ENCODE measurements around the gene TBL1X.

TBL1X gene

GRCh38 chrX:9676738-9677097 lies 211.9 kb downstream of the TBL1X start:
- DNase-seq = no peak

- DNase-seq = no peak
These were observed 212.4 kb downstream of the TBL1X start for GRCh38 chrX:9677098-9677739.

GRCh38 chrX:9678215-9678965 lies 213.5 kb downstream of the TBL1X start:
- no peak for DNase-seq

GRCh38 chrX:9681011-9681410 lies 216.2 kb downstream of the TBL1X start:
- no peak for DNase-seq

GRCh38 chrX:9681422-9681821 lies 216.6 kb downstream of the TBL1X start:
- peak; percentile 4 for DNase-seq

- no peak for DNase-seq
These were observed 217.6 kb downstream of the TBL1X start for GRCh38 chrX:9682456-9682855.

- no peak for DNase-seq
These were observed 218.0 kb downstream of the TBL1X start for GRCh38 chrX:9682861-9683260.

- no peak for DNase-seq
These were observed 218.5 kb downstream of the TBL1X start for GRCh38 chrX:9683350-9683749.

- DNase-seq = no peak
These were observed 223.0 kb downstream of the TBL1X start for GRCh38 chrX:9687899-9688298.

GRCh38 chrX:9688833-9689232 lies 224.0 kb downstream of the TBL1X start:
- no peak for DNase-seq

- no peak for DNase-seq
These were observed 225.2 kb downstream of the TBL1X start for GRCh38 chrX:9690046-9690445.

GRCh38 chrX:9693307-9694001 lies 228.6 kb downstream of the TBL1X start:
- no peak for DNase-seq

- no peak for DNase-seq
These were observed 233.7 kb downstream of the TBL1X start for GRCh38 chrX:9698576-9698975.

GRCh38 chrX:9700555-9700954 lies 235.7 kb downstream of the TBL1X start:
- DNase-seq = no peak

- DNase-seq = no peak
These were observed 236.9 kb downstream of the TBL1X start for GRCh38 chrX:9701790-9702189.

- DNase-seq = no peak
These were observed 238.5 kb downstream of the TBL1X start for GRCh38 chrX:9703406-9703805.

- DNase-seq = no peak
These were observed 240.1 kb downstream of the TBL1X start for GRCh38 chrX:9704876-9705465.

- DNase-seq = no peak
These were observed 241.6 kb downstream of the TBL1X start for GRCh38 chrX:9706421-9706820.

GRCh38 chrX:9707306-9708033 lies 242.6 kb downstream of the TBL1X start:
- DNase-seq = no peak

GRCh38 chrX:9708086-9708485 lies 243.2 kb downstream of the TBL1X start:
- DNase-seq = no peak

- peak; percentile 24 for DNase-seq
These were observed 244.2 kb downstream of the TBL1X start for GRCh38 chrX:9708923-9709553.

- no peak for DNase-seq
These were observed 245.5 kb downstream of the TBL1X start for GRCh38 chrX:9710332-9710731.

GRCh38 chrX:9717376-9717775 lies 252.5 kb downstream of the TBL1X start:
- DNase-seq = no peak
